ENCODE measurements around the gene RNU2-1. TPM values are rescaled to one million over a fixed set of nuclear protein-coding genes. Genes with fewer than 3 reads are reported as not detected.

RNU2-1 gene
- total RNA-seq = not detected in 2 replicates

DNA sequence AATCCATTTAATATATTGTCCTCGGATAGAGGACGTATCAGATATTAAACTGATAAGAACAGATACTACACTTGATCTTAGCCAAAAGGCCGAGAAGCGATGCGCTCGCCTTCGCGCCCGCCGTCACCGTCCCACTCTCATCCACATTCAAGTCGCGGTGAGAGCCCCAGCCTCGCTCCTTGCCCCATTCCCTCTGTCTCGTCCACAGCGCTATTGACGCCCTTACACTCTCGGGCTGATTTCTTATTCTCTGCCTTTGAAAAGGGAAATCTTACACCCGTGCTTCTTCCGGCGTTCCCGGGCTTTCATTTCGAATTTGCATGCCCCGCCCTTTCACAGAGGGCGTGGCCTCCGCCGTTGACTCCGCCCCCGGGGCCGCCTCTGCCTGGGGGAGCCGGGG is at the start of gene RNU2-1:
TSS of gene RNU2-1 (minus strand) at position 101 of the 400 bp plus-strand sequence.

DNA sequence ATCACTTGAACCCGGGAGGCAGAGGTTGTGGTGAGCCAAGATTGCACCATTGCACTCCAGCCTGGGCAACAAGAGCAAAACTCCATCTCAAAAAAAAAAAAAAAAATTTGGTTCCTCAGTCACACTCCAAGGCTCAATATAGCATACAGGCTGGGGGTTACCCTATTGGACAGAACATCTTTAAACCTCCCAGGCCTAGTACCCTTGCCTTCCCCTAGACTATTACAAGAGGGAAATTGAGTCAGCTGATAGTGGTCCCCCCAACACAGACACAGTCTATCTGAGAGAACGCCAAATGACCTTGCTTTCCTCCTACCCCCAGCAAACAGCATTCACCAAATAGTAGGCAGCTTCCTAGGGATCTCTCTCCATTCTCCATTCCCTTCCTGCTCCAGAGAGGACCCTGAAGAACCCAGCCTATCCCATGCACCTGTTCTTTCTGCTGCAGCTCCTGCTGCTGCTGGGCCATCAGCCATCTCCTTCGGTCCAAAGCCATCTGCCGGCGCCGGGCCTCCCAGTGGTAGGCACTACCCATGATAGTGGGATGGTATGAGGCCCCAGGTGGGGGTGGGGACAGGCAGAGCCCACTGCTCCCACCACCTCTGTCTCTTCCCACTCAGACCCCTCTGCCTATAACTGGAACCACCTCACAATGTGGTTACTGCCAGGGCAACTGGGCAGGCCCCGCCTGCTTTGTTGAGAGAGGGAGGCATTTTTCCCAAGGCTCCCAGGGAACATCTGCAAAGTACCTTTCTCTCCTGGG is 5.6 kb downstream of the RNU2-1 start, which contains the start of gene CCDC200:
TSS of gene CCDC200 (minus strand) at position 604 of the 763 bp plus-strand sequence. CDS start at position 535, 69 bp downstream.

DNA sequence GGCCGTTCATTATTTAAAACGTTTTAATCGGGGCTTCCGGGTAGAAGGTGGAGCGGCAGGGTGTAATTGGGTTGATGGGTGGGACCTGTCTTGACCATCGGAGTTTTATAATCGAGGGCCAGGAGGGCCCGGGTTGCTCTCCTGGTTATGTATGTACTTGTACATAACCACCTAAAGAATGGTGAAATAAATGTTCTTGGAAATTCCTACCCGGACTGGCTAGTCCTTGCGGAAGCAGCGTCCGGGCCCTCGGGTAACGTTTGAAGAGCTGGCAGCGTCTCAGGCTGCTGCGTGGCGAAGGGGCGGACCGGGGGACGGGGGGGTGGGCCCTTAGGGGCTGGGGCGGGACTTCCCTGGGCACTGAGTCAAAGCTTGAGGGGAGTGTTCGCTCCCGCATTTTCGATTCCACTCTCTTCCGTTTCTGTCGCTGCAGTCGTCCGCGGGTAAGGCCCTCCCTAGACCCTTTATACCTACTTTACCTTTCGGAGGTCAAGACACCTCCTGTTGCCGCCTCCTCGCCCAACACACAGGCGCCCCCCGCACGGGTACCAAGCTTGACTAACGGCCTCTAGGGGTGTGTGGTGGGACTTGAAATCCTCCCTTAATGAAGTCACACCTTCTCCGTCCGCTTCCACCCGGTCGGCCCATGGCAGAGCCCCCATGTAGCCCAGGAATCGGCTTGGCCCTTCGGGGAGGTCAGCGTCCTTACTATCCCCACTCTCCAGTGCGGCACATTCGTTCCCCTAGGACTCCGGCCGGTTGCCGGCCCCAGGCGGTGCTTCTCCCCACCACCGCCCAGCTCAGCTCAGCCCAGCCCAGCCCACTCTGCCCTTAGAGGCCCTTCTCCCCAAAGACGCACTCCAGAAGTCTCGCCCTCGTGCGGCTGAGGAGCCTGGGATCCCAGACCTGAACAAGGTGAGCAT is 22.0 kb downstream of the RNU2-1 start, which contains the start of gene TMEM106A:
TSS of gene TMEM106A (plus strand) at position 396 of the 923 bp plus-strand sequence. CDS start 1,167 bp downstream, outside the sequence.

Other genes with a start within 250 kb of the RNU2-1 start
- gene RPL27, start 235.6 kb downstream of the RNU2-1 start, total RNA-seq = 811 and 1,441 TPM in 2 replicates
- 1.4 and 3.4 TPM in 2 replicates for gene IFI35, start 227.2 kb downstream of the RNU2-1 start, total RNA-seq
- 82.0 and 132 TPM in 2 replicates for gene VAT1, start 211.6 kb downstream of the RNU2-1 start, total RNA-seq
- under 0.01 and 0.07 TPM in 2 replicates for gene RND2, start 208.7 kb downstream of the RNU2-1 start, total RNA-seq
- gene BRCA1, start 108.6 kb downstream of the RNU2-1 start, total RNA-seq = 3.2 and 5.1 TPM in 2 replicates
- 104 and 107 TPM in 2 replicates for gene NBR1, start 62.8 kb downstream of the RNU2-1 start, total RNA-seq
- gene TMEM106A, start 22.1 kb downstream of the RNU2-1 start, total RNA-seq = 0.34 and 0.50 TPM in 2 replicates
- gene CCDC200, start 5.4 kb downstream of the RNU2-1 start, total RNA-seq = not detected in 2 replicates
- gene ARL4D, start 165.0 kb upstream of the RNU2-1 start, total RNA-seq = 98.1 and 112 TPM in 2 replicates
- gene DHX8, start 250.0 kb upstream of the RNU2-1 start, total RNA-seq = 29.4 and 49.5 TPM in 2 replicates

Measured in nasal cavity respiratory epithelium epithelial cell of viscerocranial mucosa (primary cell).